Measurements from ENCODE around the gene GZMB.

GZMB gene

GRCh38 chr14:24630872-24631477 lies 3.0 kb downstream of the GZMB start:
- Histone ChIP-seq H3K4me1 (ENCODE audit: insufficient read depth, low read length) (no peaks in the 10 kb centered on the region), H3K9me3 (ENCODE audit: low read length) (no peaks in the 10 kb centered on the region), H3K27me3 (ENCODE audit: control insufficient read depth in 1 of 2, insufficient read depth in 2 of 2, low read length in 2 of 2) (no peaks in the 10 kb centered on the region), H3K4me3 (ENCODE audit: low read depth in 1 of 2, low read length in 2 of 2) (no peak overlapping the region), H3K36me3 (ENCODE audit: insufficient read depth, low read length) (no peaks in the 10 kb centered on the region), H3K27ac (ENCODE audit: low read depth, low read length) (no peak overlapping the region), H3K9ac (ENCODE audit: low read length) (no peak overlapping the region)

GRCh38 chr14:24630087-24630871 lies 3.7 kb downstream of the GZMB start:
- H3K9me3 ChIP-seq (ENCODE audit: low read length), result no peaks in the 10 kb centered on the region
- H3K9ac ChIP-seq (ENCODE audit: low read length), result no peak overlapping the region
- no peaks in the 10 kb centered on the region for H3K27me3 ChIP-seq (ENCODE audit: control insufficient read depth in 1 of 2, insufficient read depth in 2 of 2, low read length in 2 of 2)
- H3K27ac ChIP-seq (ENCODE audit: low read depth, low read length), result no peak overlapping the region
- H3K4me1 ChIP-seq (ENCODE audit: insufficient read depth, low read length), result no peaks in the 10 kb centered on the region
- no peak overlapping the region for H3K4me3 ChIP-seq (ENCODE audit: low read depth in 1 of 2, low read length in 2 of 2)
- no peaks in the 10 kb centered on the region for H3K36me3 ChIP-seq (ENCODE audit: insufficient read depth, low read length)

GRCh38 chr14:24629521-24629920 lies 4.5 kb downstream of the GZMB start:
- H3K27ac ChIP-seq (ENCODE audit: low read depth, low read length), result no peak overlapping the region
- H3K4me1 ChIP-seq (ENCODE audit: insufficient read depth, low read length), result no peaks in the 10 kb centered on the region
- H3K9ac ChIP-seq (ENCODE audit: low read length), result no peak overlapping the region

GRCh38 chr14:24613747-24614146 lies 20.2 kb downstream of the GZMB start:
- H3K27ac ChIP-seq (ENCODE audit: low read depth, low read length), result no peak overlapping the region
- H3K4me3 ChIP-seq (ENCODE audit: low read depth in 1 of 2, low read length in 2 of 2), result no peak overlapping the region
- H3K36me3 ChIP-seq (ENCODE audit: insufficient read depth, low read length), result no peaks in the 10 kb centered on the region
- H3K9ac ChIP-seq (ENCODE audit: low read length), result no peak overlapping the region
- H3K9me3 ChIP-seq (ENCODE audit: low read length), result no peaks in the 10 kb centered on the region
- no peaks in the 10 kb centered on the region for H3K4me1 ChIP-seq (ENCODE audit: insufficient read depth, low read length)
- H3K27me3 ChIP-seq (ENCODE audit: control insufficient read depth in 1 of 2, insufficient read depth in 2 of 2, low read length in 2 of 2), result no peaks in the 10 kb centered on the region

More at GRCh38 chr14:24629521-24629920, 4.5 kb downstream of the GZMB start:
- Histone ChIP-seq H3K36me3 (ENCODE audit: insufficient read depth, low read length) (no peaks in the 10 kb centered on the region), H3K4me3 (ENCODE audit: low read depth in 1 of 2, low read length in 2 of 2) (no peak overlapping the region), H3K9me3 (ENCODE audit: low read length) (no peaks in the 10 kb centered on the region), H3K27me3 (ENCODE audit: control insufficient read depth in 1 of 2, insufficient read depth in 2 of 2, low read length in 2 of 2) (no peaks in the 10 kb centered on the region)

- Histone ChIP-seq H3K36me3 (ENCODE audit: insufficient read depth, low read length) (no peaks in the 10 kb centered on the region), H3K9me3 (ENCODE audit: low read length) (no peaks in the 10 kb centered on the region), H3K4me3 (ENCODE audit: low read depth in 1 of 2, low read length in 2 of 2) (no peak overlapping the region), H3K27me3 (ENCODE audit: control insufficient read depth in 1 of 2, insufficient read depth in 2 of 2, low read length in 2 of 2) (no peaks in the 10 kb centered on the region), H3K4me1 (ENCODE audit: insufficient read depth, low read length) (no peaks in the 10 kb centered on the region), H3K9ac (ENCODE audit: low read length) (no peak overlapping the region), H3K27ac (ENCODE audit: low read depth, low read length) (no peak overlapping the region)
These were observed 20.7 kb downstream of the GZMB start for GRCh38 chr14:24613241-24613640.

- H3K36me3 ChIP-seq (ENCODE audit: insufficient read depth, low read length), result no peaks in the 10 kb centered on the region
- no peaks in the 10 kb centered on the region for H3K4me1 ChIP-seq (ENCODE audit: insufficient read depth, low read length)
- H3K9me3 ChIP-seq (ENCODE audit: low read length), result no peaks in the 10 kb centered on the region
- no peak overlapping the region for H3K27ac ChIP-seq (ENCODE audit: low read depth, low read length)
- no peak overlapping the region for H3K9ac ChIP-seq (ENCODE audit: low read length)
- no peak overlapping the region for H3K4me3 ChIP-seq (ENCODE audit: low read depth in 1 of 2, low read length in 2 of 2)
- H3K27me3 ChIP-seq (ENCODE audit: control insufficient read depth in 1 of 2, insufficient read depth in 2 of 2, low read length in 2 of 2), result no peaks in the 10 kb centered on the region
These were observed 21.8 kb downstream of the GZMB start for GRCh38 chr14:24612196-24612595.

GRCh38 chr14:24609655-24610344 lies 24.2 kb downstream of the GZMB start, which contains the start of gene GZMH:
TSS of gene GZMH (minus strand) at chr14:24609685. CDS start at chr14:24609613, 72 bp downstream.
- Histone ChIP-seq H3K27ac (ENCODE audit: low read depth, low read length) (no peak within 1 kb of the TSS), H3K4me3 (ENCODE audit: low read depth in 1 of 2, low read length in 2 of 2) (no peak within 1 kb of the TSS), H3K36me3 (ENCODE audit: insufficient read depth, low read length) (no peaks in the 10 kb centered on the region), H3K9me3 (ENCODE audit: low read length) (no peaks in the 10 kb centered on the region), H3K27me3 (ENCODE audit: control insufficient read depth in 1 of 2, insufficient read depth in 2 of 2, low read length in 2 of 2) (no peaks in the 10 kb centered on the region), H3K4me1 (ENCODE audit: insufficient read depth, low read length) (no peaks in the 10 kb centered on the region), H3K9ac (ENCODE audit: low read length) (no peak within 1 kb of the TSS)

- Histone ChIP-seq H3K4me3 (ENCODE audit: low read depth in 1 of 2, low read length in 2 of 2) (no peak overlapping the region), H3K36me3 (ENCODE audit: insufficient read depth, low read length) (no peaks in the 10 kb centered on the region), H3K27ac (ENCODE audit: low read depth, low read length) (no peak overlapping the region), H3K4me1 (ENCODE audit: insufficient read depth, low read length) (no peaks in the 10 kb centered on the region), H3K27me3 (ENCODE audit: control insufficient read depth in 1 of 2, insufficient read depth in 2 of 2, low read length in 2 of 2) (no peaks in the 10 kb centered on the region), H3K9ac (ENCODE audit: low read length) (no peak overlapping the region), H3K9me3 (ENCODE audit: low read length) (no peaks in the 10 kb centered on the region)
These were observed 26.1 kb downstream of the GZMB start for GRCh38 chr14:24607635-24608514.

GRCh38 chr14:24607081-24607480 lies 26.9 kb downstream of the GZMB start:
- Histone ChIP-seq H3K36me3 (ENCODE audit: insufficient read depth, low read length) (no peaks in the 10 kb centered on the region), H3K9ac (ENCODE audit: low read length) (no peak overlapping the region), H3K4me1 (ENCODE audit: insufficient read depth, low read length) (no peaks in the 10 kb centered on the region), H3K9me3 (ENCODE audit: low read length) (no peaks in the 10 kb centered on the region), H3K27me3 (ENCODE audit: control insufficient read depth in 1 of 2, insufficient read depth in 2 of 2, low read length in 2 of 2) (no peaks in the 10 kb centered on the region), H3K27ac (ENCODE audit: low read depth, low read length) (no peak overlapping the region), H3K4me3 (ENCODE audit: low read depth in 1 of 2, low read length in 2 of 2) (no peak overlapping the region)

GRCh38 chr14:24606297-24606696 lies 27.7 kb downstream of the GZMB start:
- H3K27ac ChIP-seq (ENCODE audit: low read depth, low read length), result no peak overlapping the region
- H3K4me3 ChIP-seq (ENCODE audit: low read depth in 1 of 2, low read length in 2 of 2), result no peak overlapping the region
- no peaks in the 10 kb centered on the region for H3K4me1 ChIP-seq (ENCODE audit: insufficient read depth, low read length)
- H3K9me3 ChIP-seq (ENCODE audit: low read length), result no peaks in the 10 kb centered on the region
- no peak overlapping the region for H3K9ac ChIP-seq (ENCODE audit: low read length)
- H3K36me3 ChIP-seq (ENCODE audit: insufficient read depth, low read length), result no peaks in the 10 kb centered on the region
- no peaks in the 10 kb centered on the region for H3K27me3 ChIP-seq (ENCODE audit: control insufficient read depth in 1 of 2, insufficient read depth in 2 of 2, low read length in 2 of 2)

All from muscle layer of colon (tissue), 2 donors.